ENCODE measurements around the gene KIF11. TPM values are rescaled to one million over a fixed set of nuclear protein-coding genes. Genes with fewer than 3 reads are reported as not detected.

Gene KIF11
- polyA plus RNA-seq, 1 donor from 2014 or later, result 0.47 TPM

DNA sequence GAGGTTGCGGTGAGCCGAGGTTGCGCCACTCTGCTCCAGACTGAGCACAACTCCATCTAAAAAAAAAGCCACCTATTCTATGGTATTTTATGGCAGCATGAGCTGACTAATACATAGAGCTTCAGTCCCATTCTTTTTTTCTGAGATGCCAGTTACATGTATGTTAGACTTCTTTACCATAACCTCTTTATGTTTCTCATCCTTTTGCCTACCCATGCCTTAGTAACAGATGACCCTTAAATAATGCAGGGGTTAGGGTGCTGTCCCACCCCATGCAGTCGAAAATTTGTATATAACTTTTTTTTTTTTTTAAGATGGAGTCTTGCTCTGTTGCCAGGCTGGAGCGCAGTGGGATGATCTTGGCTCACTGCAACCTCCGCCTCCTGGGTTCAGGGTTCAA is 74.1 kb downstream of the KIF11 start:
- H3K4me3 ChIP-seq (ENCODE audit: low read length), result no peak overlapping the region
- H3K9ac ChIP-seq (ENCODE audit: low read length), result no peak overlapping the region
- H3K79me2 ChIP-seq (replicated peaks; ENCODE audit: insufficient read depth, low read length), result no peaks in the 10 kb centered on the region
- H3K9me2 ChIP-seq (ENCODE audit: insufficient read depth, low read length), result no peaks in the 10 kb centered on the region
- no peaks in the 10 kb centered on the region for H3K9me3 ChIP-seq (ENCODE audit: low read length)
- no peak overlapping the region for H2AFZ ChIP-seq (ENCODE audit: low read depth, low read length)
- H3K4me2 ChIP-seq (ENCODE audit: low read length), result no peak overlapping the region
- no peaks in the 10 kb centered on the region for H4K20me1 ChIP-seq (ENCODE audit: insufficient read depth)
- TF ChIP-seq EP300 (conservative IDR thresholded peaks at IDR 0.05; ENCODE audit: poor library complexity, severe bottlenecking), result no peak
- no peak for TF ChIP-seq TAF1 (IDR thresholded peaks at IDR 0.05; ENCODE audit: low read depth)
- TF ChIP-seq SMC3 (conservative IDR thresholded peaks at IDR 0.05; ENCODE audit: poor library complexity), result no peak
- TF ChIP-seq, protein P1, sequence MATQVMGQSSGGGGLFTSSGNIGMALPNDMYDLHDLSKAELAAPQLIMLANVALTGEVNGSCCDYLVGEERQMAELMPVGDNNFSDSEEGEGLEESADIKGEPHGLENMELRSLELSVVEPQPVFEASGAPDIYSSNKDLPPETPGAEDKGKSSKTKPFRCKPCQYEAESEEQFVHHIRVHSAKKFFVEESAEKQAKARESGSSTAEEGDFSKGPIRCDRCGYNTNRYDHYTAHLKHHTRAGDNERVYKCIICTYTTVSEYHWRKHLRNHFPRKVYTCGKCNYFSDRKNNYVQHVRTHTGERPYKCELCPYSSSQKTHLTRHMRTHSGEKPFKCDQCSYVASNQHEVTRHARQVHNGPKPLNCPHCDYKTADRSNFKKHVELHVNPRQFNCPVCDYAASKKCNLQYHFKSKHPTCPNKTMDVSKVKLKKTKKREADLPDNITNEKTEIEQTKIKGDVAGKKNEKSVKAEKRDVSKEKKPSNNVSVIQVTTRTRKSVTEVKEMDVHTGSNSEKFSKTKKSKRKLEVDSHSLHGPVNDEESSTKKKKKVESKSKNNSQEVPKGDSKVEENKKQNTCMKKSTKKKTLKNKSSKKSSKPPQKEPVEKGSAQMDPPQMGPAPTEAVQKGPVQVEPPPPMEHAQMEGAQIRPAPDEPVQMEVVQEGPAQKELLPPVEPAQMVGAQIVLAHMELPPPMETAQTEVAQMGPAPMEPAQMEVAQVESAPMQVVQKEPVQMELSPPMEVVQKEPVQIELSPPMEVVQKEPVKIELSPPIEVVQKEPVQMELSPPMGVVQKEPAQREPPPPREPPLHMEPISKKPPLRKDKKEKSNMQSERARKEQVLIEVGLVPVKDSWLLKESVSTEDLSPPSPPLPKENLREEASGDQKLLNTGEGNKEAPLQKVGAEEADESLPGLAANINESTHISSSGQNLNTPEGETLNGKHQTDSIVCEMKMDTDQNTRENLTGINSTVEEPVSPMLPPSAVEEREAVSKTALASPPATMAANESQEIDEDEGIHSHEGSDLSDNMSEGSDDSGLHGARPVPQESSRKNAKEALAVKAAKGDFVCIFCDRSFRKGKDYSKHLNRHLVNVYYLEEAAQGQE (IDR thresholded peaks at IDR 0.05; ENCODE audit: borderline replicate concordance), result no peak
- no peak for TF ChIP-seq EZH2 (IDR thresholded peaks at IDR 0.05; ENCODE audit: borderline replicate concordance, insufficient read depth, low read length, poor library complexity, severe bottlenecking)
- no peak for TF ChIP-seq POLR2AphosphoS5 (IDR thresholded peaks at IDR 0.05)
- TF ChIP-seq, protein P2, sequence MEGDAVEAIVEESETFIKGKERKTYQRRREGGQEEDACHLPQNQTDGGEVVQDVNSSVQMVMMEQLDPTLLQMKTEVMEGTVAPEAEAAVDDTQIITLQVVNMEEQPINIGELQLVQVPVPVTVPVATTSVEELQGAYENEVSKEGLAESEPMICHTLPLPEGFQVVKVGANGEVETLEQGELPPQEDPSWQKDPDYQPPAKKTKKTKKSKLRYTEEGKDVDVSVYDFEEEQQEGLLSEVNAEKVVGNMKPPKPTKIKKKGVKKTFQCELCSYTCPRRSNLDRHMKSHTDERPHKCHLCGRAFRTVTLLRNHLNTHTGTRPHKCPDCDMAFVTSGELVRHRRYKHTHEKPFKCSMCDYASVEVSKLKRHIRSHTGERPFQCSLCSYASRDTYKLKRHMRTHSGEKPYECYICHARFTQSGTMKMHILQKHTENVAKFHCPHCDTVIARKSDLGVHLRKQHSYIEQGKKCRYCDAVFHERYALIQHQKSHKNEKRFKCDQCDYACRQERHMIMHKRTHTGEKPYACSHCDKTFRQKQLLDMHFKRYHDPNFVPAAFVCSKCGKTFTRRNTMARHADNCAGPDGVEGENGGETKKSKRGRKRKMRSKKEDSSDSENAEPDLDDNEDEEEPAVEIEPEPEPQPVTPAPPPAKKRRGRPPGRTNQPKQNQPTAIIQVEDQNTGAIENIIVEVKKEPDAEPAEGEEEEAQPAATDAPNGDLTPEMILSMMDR (IDR thresholded peaks at IDR 0.05; ENCODE audit: poor library complexity, severe bottlenecking), result no peak
- no peak for TF ChIP-seq RAD21 (conservative IDR thresholded peaks at IDR 0.05)
- no peak for TF ChIP-seq MXI1 (conservative IDR thresholded peaks at IDR 0.05; ENCODE audit: poor library complexity, severe bottlenecking)
- no peaks in the 10 kb centered on the region for H3K36me3 ChIP-seq (ENCODE audit: insufficient read depth, low read length)
- H3F3A ChIP-seq (ENCODE audit: insufficient read depth, low read length, poor library complexity, severe bottlenecking), result no peaks in the 10 kb centered on the region
- no peaks in the 10 kb centered on the region for H3K27me3 ChIP-seq (ENCODE audit: insufficient read depth, low read depth, low read length)
- no peak overlapping the region for H3K27ac ChIP-seq (ENCODE audit: low read length)

DNA sequence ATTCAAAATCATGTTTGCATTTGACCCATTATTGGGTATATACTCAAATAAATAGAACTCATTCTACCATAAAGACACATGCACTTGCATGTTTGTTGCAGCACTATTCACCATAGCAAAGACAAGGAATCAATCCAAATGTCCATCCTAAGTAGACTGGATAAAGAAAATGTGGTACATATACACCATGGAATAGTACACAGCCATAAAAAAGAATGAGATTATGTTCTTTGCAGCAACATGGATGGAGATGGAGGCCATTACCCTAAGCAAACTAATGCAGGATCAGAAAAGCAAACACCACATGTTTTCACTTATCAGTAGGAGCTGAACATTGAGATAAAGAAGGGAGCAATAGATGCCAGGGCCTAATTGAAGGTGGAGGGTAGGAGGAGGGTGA is 84.8 kb downstream of the KIF11 start:
- no peaks in the 10 kb centered on the region for H3K36me3 ChIP-seq (ENCODE audit: insufficient read depth, low read length)
- no peak overlapping the region for H3K4me3 ChIP-seq (ENCODE audit: low read length)
- no peak overlapping the region for H3K27ac ChIP-seq (ENCODE audit: low read length)
- H3K4me2 ChIP-seq (ENCODE audit: low read length), result no peak overlapping the region
- no peaks in the 10 kb centered on the region for H3F3A ChIP-seq (ENCODE audit: insufficient read depth, low read length, poor library complexity, severe bottlenecking)
- H3K79me2 ChIP-seq (replicated peaks; ENCODE audit: insufficient read depth, low read length), result no peaks in the 10 kb centered on the region
- H3K9me2 ChIP-seq (ENCODE audit: insufficient read depth, low read length), result no peaks in the 10 kb centered on the region
- H3K9me3 ChIP-seq (ENCODE audit: low read length), result no peaks in the 10 kb centered on the region
- H3K9ac ChIP-seq (ENCODE audit: low read length), result no peak overlapping the region
- no peak overlapping the region for H2AFZ ChIP-seq (ENCODE audit: low read depth, low read length)
- H4K20me1 ChIP-seq (ENCODE audit: insufficient read depth), result no peaks in the 10 kb centered on the region
- no peak for TF ChIP-seq POLR2AphosphoS5 (IDR thresholded peaks at IDR 0.05)
- no peak for TF ChIP-seq RAD21 (conservative IDR thresholded peaks at IDR 0.05)
- no peak for TF ChIP-seq SMC3 (conservative IDR thresholded peaks at IDR 0.05; ENCODE audit: poor library complexity)
- TF ChIP-seq EZH2 (IDR thresholded peaks at IDR 0.05; ENCODE audit: borderline replicate concordance, insufficient read depth, low read length, poor library complexity, severe bottlenecking), result no peak
- no peak for TF ChIP-seq EP300 (conservative IDR thresholded peaks at IDR 0.05; ENCODE audit: poor library complexity, severe bottlenecking)
- no peak for TF ChIP-seq TAF1 (IDR thresholded peaks at IDR 0.05; ENCODE audit: low read depth)
- no peak for TF ChIP-seq MXI1 (conservative IDR thresholded peaks at IDR 0.05; ENCODE audit: poor library complexity, severe bottlenecking)
- TF ChIP-seq, protein P1 (IDR thresholded peaks at IDR 0.05; ENCODE audit: borderline replicate concordance), result no peak
- TF ChIP-seq, protein P2 (IDR thresholded peaks at IDR 0.05; ENCODE audit: poor library complexity, severe bottlenecking), result no peak
- no peaks in the 10 kb centered on the region for H3K27me3 ChIP-seq (ENCODE audit: insufficient read depth, low read depth, low read length)

Measured in neural cell (in vitro differentiated cells).